Gastrocnemius medialis (tissue), 4 donors: ENCODE results near the gene ZNF580.

Experiments
- POLR2A ChIP-seq, 2 donors: fragments of 450-650 bp; IDR thresholded peaks; one replicate each; pipeline ENCODE4 v1.6.1; 2017; ENCODE audit warnings: antibody characterized with exemption in 2 of 2, mild to moderate bottlenecking in 2 of 2, moderate library complexity in 2 of 2
- TF ChIP-seq, protein P1 (sequence below), 5 experiments: fragments of 450-650 bp in 3 of 5; fragments of 200-600 bp in 2 of 5; sonication (generic) in 2 of 5; IDR thresholded peaks in 4 of 5; conservative IDR thresholded peaks in 1 of 5; 1 replicate in 4 of 5; 2 replicates in 1 of 5; pipeline ENCODE4 v1.5.1; 2016 to 2019; ENCODE audit warnings: antibody characterized with exemption in 5 of 5, mild to moderate bottlenecking in 3 of 5, moderate library complexity in 3 of 5

DNA sequence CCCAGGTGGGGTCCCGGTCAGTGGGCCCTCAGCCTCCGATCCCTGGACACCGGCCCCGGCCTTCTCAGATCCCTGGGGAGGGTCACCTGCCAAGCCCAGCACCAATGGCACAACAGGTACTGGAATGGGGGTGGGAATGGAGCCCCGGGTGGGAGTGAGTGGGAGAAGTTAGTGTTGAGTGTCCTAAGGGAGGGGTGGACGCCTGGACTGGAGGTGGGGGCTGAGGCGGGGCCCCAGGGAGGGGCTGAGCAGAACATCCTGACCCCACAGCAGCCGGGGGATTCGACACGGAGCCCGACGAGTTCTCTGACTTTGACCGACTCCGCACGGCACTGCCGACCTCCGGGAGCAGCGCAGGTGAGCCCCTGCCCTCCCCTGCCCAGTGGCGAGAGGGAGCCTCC is 51.9 kb downstream of the ZNF580 start:
- TF ChIP-seq POLR2A (IDR thresholded peaks at IDR 0.05), result no peak
- TF ChIP-seq, protein P1, sequence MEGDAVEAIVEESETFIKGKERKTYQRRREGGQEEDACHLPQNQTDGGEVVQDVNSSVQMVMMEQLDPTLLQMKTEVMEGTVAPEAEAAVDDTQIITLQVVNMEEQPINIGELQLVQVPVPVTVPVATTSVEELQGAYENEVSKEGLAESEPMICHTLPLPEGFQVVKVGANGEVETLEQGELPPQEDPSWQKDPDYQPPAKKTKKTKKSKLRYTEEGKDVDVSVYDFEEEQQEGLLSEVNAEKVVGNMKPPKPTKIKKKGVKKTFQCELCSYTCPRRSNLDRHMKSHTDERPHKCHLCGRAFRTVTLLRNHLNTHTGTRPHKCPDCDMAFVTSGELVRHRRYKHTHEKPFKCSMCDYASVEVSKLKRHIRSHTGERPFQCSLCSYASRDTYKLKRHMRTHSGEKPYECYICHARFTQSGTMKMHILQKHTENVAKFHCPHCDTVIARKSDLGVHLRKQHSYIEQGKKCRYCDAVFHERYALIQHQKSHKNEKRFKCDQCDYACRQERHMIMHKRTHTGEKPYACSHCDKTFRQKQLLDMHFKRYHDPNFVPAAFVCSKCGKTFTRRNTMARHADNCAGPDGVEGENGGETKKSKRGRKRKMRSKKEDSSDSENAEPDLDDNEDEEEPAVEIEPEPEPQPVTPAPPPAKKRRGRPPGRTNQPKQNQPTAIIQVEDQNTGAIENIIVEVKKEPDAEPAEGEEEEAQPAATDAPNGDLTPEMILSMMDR (IDR thresholded peaks at IDR 0.05 in 4 of 5, conservative IDR thresholded peaks at IDR 0.05 in 1 of 5), result no peak
